HL-60 (cell line): Measurements from ENCODE around the gene ZC3H4.
"Not testable (repeated sequence)": the region's sequence is repeated elsewhere in the genome, so short reads cannot be mapped to it uniquely, and the experiment has no call there.

Experiments
- DNase-seq, 2 experiments: peaks; one replicate each; pipeline ENCODE4 v3.0.0-alpha.2; 2010 to 2020; ENCODE audit warnings: low read depth in 1 of 2, low spot score in 1 of 2
- H3K27ac ChIP-seq: fragments of 250-450 bp; sonication (Bioruptor Pico); replicated peaks from 2 replicates; pipeline ENCODE4 v1.5.1; 2020; ENCODE audit warnings: mild to moderate bottlenecking, moderate library complexity
- H3K27me3 ChIP-seq: fragments of 250-450 bp; sonication (Bioruptor Pico); 2 replicates; pipeline ENCODE4 v1.5.1; 2021; ENCODE audit warnings: mild to moderate bottlenecking, moderate library complexity; ENCODE audit not compliant: insufficient read depth, poor library complexity, severe bottlenecking
- H3K4me3 ChIP-seq: replicated peaks from 2 replicates; pipeline ENCODE4 v1.5.1; 2011; ENCODE audit warnings: mild to moderate bottlenecking, control low read depth, low read length; ENCODE audit not compliant: insufficient read depth
- CTCF ChIP-seq: IDR thresholded peaks from one replicate; pipeline ENCODE4 v1.5.1; 2011; ENCODE audit warnings: low read length, control low read depth, inconsistent platforms; ENCODE audit not compliant: insufficient read depth
- GABPA ChIP-seq: IDR thresholded peaks from 2 replicates; pipeline ENCODE4 v1.6.1; 2012; ENCODE audit warnings: low read depth
- POLR2AphosphoS5 ChIP-seq: IDR thresholded peaks from 2 replicates; pipeline ENCODE4 v1.6.1; 2012; ENCODE audit warnings: low read depth
- REST ChIP-seq: IDR thresholded peaks from 2 replicates; pipeline ENCODE4 v1.6.1; 2012; ENCODE audit warnings: low read depth; ENCODE audit not compliant: insufficient replicate concordance
- SPI1 ChIP-seq: IDR thresholded peaks from 2 replicates; pipeline ENCODE4 v1.6.1; 2012; ENCODE audit warnings: low read depth, mild to moderate bottlenecking, borderline replicate concordance

Gene ZC3H4

GRCh38 chr19:47142779-47143178 lies 29.2 kb upstream of the ZC3H4 start:
- no peak for TF ChIP-seq SPI1
- TF ChIP-seq POLR2AphosphoS5: no peak
- no peak for TF ChIP-seq REST
- no peak for TF ChIP-seq CTCF
- TF ChIP-seq GABPA: no peak
- Histone ChIP-seq H3K4me3 (no peak overlapping the region), H3K27ac (no peak overlapping the region), H3K27me3 (no peaks in the 10 kb centered on the region)
- no peak for DNase-seq

GRCh38 chr19:47141695-47142094 lies 28.1 kb upstream of the ZC3H4 start:
- no peak overlapping the region for H3K4me3 ChIP-seq
- H3K27me3 ChIP-seq: no peaks in the 10 kb centered on the region
- no peak for TF ChIP-seq REST
- no peak for TF ChIP-seq GABPA
- no peak for TF ChIP-seq POLR2AphosphoS5
- TF ChIP-seq CTCF: no peak
- no peak for TF ChIP-seq SPI1
- no peak overlapping the region for H3K27ac ChIP-seq
- DNase-seq: no peak

- not testable (repeated sequence) for DNase-seq, H3K27me3 ChIP-seq, H3K4me3 ChIP-seq, H3K27ac ChIP-seq
Measured at GRCh38 chr19:47141252-47141651, 27.7 kb upstream of the ZC3H4 start.

GRCh38 chr19:47135156-47135555 lies 21.6 kb upstream of the ZC3H4 start:
- TF ChIP-seq POLR2AphosphoS5 (no peak), REST (no peak), GABPA (no peak), SPI1 (no peak), CTCF (no peak)
- Histone ChIP-seq H3K4me3 (no peak overlapping the region), H3K27me3 (no peaks in the 10 kb centered on the region), H3K27ac (no peak overlapping the region)
- DNase-seq: no peak
